ENCODE data around the gene CAMSAP3.

The CAMSAP3 gene

GRCh38 chr19:7612282-7613274 is 16.9 kb downstream of the CAMSAP3 start:
- no peak for DNase-seq

GRCh38 chr19:7614859-7615741 is 19.4 kb downstream of the CAMSAP3 start:
- DNase-seq: no peak

GRCh38 chr19:7617172-7617571 is 21.5 kb downstream of the CAMSAP3 start:
- no peak for DNase-seq

GRCh38 chr19:7617735-7618134 is 22.1 kb downstream of the CAMSAP3 start:
- no peak for DNase-seq

- no peak for DNase-seq
Measured at GRCh38 chr19:7618348-7618747, 22.7 kb downstream of the CAMSAP3 start.

- DNase-seq: no peak
Measured at GRCh38 chr19:7618771-7619510, 23.3 kb downstream of the CAMSAP3 start.

GRCh38 chr19:7619671-7620441 is 24.2 kb downstream of the CAMSAP3 start:
- DNase-seq: no peak

GRCh38 chr19:7620442-7621412 is 25.1 kb downstream of the CAMSAP3 start:
- DNase-seq: no peak

GRCh38 chr19:7622933-7623685 is 27.4 kb downstream of the CAMSAP3 start:
- DNase-seq: no peak

- DNase-seq: no peak
Measured at GRCh38 chr19:7623725-7624603, 28.3 kb downstream of the CAMSAP3 start.

- DNase-seq: no peak
Measured at GRCh38 chr19:7624810-7625209, 29.1 kb downstream of the CAMSAP3 start.

- DNase-seq: no peak
Measured at GRCh38 chr19:7625763-7626372, 30.2 kb downstream of the CAMSAP3 start.

- no peak for DNase-seq
Measured at GRCh38 chr19:7627166-7627565, 31.5 kb downstream of the CAMSAP3 start.

- no peak for DNase-seq
Measured at GRCh38 chr19:7628589-7629311, 33.1 kb downstream of the CAMSAP3 start.

GRCh38 chr19:7629347-7630054 is 33.8 kb downstream of the CAMSAP3 start, which contains the start of the genes PET100 and XAB2:
TSS of gene PET100 (plus strand) at chr19:7629793. CDS start at chr19:7629834, 41 bp downstream.
TSS of gene XAB2 (minus strand) at chr19:7629545. CDS start at chr19:7629527, 18 bp downstream.
- DNase-seq: peak; percentile 96

- no peak for DNase-seq
Measured at GRCh38 chr19:7631577-7631976, 35.9 kb downstream of the CAMSAP3 start.

Measured in NCI-H1417 treated with DMSO at 0.1 percent for 48 hours (cell line).